ENCODE results near the gene RASL12.
"Not testable (repeated sequence)": the region's sequence is repeated elsewhere in the genome, so short reads cannot be mapped to it uniquely, and the experiment has no call there.

RASL12 gene, protein sequence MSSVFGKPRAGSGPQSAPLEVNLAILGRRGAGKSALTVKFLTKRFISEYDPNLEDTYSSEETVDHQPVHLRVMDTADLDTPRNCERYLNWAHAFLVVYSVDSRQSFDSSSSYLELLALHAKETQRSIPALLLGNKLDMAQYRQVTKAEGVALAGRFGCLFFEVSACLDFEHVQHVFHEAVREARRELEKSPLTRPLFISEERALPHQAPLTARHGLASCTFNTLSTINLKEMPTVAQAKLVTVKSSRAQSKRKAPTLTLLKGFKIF

DNA sequence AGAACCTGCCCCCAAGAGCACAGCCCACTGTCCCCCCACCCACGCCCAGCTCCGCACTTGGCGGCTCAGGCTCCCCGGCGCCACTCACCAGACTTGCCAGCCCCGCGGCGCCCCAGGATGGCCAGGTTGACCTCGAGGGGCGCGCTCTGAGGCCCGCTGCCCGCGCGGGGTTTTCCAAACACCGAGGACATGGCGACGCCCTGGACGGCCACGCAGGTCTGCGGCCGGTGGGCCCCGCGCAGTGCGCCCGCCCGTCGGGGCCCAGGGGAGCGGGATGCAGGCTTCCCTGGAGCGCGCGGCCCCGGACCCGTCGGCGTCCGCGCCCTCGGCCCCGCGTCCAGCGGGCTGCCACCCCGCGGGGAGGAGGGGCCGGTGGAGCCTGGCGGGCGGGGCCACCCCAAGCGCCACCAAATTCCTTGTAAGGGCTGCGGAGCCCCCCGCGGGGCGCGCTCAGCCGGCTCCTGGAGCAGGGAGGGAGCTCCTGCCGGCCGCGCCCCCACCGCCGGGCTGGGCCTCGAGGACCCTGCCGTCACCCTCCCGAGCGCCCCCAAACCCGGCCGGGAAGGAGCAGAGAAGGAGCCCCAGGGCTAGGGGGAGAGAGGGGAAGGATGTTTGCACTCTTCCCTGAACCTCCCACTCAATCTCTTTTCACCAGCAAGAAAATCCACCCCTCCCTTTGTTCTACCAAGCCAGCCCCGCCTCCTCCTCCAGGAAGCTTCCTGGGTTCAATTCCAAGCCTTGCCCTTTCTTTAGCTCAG lies at the start of gene RASL12:
RASL12 (minus strand) TSS at position 347 of the 758 bp plus-strand sequence; CDS start at position 191, 156 bp downstream.
- no peak for DNase-seq (ENCODE audit: low spot score)

DNA sequence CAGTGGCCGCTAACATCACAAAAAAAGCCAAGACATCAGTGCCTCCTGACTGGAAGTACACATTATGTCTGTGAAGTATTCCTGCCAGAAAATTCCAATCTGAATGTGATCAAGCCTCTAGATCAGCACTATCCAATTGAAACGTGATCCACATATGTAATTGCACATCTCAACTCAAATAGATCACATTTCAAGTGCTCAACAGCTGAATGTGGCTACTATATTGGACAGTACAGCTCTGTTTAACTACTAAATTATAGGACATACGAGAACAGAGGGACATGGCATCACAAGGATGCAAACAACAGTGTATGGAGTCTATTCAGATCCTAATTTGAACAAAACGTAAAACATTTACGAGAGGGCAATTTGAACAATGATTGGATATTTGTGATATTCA lies 47.8 kb upstream of the RASL12 start:
- no peak for DNase-seq (ENCODE audit: low spot score)

DNA sequence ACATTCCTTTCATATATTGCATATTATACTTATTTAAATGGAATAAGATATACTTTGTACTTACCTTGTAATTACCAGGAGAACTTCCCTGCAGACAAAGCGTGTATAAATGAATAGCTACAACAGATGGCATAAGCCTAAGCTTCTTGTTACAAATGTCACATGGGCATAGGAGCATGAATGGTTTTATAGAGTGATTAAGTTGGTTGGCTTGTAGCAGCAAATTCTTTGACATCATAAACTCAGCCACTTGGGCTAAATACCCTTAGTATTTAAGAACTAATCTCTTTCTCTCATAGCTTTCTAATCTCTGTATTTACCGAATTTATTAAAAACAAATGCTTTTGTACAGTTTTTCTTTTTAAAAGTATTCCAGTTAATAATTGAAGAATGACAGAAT lies 47.3 kb upstream of the RASL12 start, which contains the start of gene UBAP1L:
UBAP1L (minus strand) TSS at position 115 of the 400 bp plus-strand sequence. CDS start 8,985 bp downstream, outside the sequence.
- no peak for DNase-seq (ENCODE audit: low spot score)

DNA sequence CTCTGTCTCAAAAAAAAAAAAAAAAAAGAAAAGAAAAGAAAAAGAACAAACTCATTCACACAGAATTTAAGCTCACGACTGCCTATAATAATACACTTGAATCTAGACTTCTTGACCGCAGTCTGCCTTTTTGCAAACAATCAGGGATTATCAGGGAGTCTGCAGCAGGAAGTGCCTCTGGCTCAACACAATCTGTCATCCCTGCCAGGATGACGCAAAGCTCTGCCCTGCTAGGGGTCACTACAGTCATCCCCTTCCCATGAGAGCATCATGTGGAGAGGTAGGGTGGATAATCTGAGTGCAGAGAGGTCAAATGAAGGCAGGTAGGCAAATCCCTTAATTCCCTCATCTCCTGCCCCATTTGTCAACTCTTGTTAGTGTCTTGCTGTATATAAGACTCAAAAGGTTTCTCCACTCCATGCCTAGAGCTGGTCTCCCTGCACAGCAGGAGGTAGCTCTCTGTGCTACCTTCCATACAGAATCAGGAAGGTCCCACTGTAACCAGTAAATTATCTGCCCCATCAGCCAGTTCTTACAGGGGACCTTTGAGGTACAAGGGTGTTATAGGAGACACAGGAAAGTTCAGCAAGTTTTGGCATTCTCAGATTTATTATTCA lies 43.0 kb upstream of the RASL12 start:
- no peak for DNase-seq (ENCODE audit: low spot score)

DNA sequence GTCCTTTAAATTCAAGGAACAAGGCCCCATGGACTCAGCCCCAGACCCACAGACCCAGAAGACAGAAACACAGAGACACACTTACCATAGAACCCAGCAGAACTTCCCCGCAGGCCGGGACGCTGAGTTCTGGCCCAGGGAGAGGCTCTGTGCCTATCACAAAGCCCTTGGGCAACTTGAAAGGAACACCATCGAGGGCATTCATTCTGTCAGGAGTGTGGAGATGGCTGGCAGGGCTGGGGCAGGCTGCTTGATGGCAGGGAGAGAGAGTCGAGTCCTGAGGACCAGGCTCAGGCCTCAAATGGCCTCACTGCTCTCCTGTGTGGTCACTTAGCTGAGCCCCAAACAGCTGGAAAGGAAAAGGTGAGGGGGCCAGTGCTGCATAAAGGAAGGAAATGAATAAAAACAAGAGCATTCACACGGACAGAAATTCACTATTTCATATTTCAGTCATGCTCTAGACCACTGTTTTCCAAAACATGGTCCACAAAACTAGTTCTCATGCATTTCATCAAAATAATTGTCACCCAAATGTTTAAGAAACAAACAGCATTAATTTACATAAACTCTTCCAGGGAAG lies 38.3 kb upstream of the RASL12 start:
- no peak for DNase-seq (ENCODE audit: low spot score)

DNA sequence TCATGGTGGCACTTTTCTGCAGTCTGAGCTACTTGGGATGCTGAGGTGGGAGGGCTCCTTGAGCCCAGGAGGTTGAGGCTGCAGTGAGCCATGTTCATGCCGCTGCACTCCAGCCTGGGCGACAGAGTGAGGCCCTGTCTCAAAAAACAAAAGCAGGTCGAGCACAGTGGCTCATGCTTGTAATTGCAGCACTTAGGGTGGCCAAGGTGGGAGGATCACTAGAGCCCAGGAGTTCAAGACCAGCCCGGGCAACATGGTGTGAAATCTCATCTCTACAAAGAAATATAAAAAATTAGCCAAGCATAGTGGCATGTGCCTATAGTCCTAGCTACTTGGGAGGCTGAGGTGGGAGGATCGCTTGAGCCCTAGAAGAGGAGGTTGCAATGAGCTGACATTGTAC lies 37.2 kb upstream of the RASL12 start:
- DNase-seq (ENCODE audit: low spot score) = no peak

DNA sequence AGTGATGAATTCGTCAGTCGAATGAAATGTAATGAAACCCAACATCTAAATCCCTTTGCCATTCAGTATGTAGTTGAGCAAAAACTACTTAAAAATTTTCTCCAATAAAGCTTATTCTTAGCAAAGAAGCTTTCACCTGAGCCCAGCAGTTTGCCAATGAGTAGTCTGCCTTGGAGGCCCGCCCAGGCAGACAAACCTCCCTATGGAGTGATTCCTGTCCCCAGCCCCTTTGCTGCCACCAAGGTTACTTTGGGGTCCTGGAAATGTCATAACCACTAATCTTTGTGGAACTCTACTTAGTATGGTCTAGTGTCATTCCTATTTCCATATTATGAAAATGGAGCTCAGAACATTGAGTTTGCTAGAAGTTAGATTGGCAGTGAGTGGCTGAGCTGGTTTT lies 35.1 kb upstream of the RASL12 start:
- DNase-seq (ENCODE audit: low spot score) = no peak

DNA sequence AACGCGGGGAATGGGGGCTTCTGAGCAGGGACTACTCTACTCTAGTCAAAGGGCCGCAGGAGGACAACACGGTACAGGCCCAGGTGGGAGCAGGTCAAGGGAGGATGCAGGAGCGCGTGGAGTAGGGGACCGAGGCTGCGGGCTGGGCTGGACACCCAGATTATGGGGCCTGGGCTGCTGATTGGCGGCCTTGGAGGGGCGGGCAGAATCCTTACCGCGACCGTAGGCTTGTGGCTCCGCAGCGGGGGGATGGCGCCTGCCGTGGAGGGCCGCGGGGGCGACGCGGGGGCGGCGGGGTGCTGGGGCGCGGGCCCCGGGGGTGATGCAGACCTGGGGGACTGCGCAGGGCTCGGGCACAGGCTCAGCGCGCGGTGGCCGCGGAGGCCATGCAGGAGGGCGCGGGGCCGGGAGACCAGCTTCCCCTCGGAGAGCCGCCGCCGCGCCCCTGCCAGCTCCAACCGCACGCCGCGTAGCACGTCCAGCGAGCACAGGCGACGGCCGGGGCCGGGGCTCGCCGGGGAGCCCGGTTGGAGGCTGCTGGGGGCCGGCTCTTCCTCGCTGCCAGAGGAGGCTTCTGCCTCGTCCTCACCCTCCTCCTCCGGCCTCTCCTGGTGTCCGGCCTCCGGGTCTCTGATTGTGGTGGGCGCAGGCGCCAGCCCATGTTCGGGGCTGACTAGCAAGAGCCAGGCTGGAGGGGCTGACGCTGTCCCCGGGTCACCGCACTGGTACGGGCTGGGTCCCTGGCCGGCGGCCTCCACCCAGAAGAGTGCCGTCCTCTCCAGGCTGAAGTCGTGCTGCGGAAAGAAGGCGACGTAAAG lies 34.3 kb upstream of the RASL12 start:
- no peak for DNase-seq (ENCODE audit: low spot score)

DNA sequence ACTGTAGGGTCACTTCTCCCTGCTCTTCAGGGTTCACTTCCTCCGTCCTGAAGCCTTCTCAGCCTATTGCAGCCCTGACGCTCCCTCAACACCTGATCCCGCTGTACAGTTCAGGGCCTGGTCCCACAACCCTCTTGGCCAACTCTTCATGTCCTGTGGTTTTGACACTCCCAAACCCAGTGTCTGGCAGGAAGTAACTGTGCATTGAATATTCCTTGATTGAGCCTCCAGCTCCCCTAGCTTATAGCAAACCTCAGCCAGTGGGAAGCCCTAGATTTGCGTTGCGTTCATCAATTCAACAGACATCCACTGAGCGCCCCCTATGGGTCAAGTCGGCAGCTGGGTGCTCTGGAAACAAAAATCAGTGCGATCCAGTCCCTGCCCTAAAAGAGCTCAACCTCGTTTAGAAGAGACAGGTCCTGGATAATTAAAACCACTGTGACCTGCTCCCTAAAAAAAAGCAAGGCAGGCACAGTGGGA lies 33.7 kb upstream of the RASL12 start:
- DNase-seq (ENCODE audit: low spot score) = no peak

DNA sequence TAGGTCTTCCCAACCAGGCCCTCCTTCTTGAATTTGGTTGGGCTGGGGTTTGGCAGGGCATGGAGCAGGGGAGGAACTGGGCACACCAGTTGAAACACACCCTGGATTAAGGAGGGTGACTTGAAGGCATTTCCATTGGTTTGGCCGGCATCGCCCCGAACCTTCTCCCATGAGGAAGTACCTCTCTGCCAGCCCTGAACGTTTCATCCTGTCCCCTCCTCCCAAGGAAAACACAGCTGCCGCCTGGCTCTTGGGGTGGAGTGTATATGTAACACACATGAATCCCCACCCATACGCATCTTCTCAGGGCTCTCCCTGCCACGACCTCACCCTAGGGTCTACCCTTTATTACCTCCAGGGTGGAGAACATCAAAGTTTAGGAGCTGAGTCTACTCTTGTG lies 32.7 kb upstream of the RASL12 start:
- DNase-seq (ENCODE audit: low spot score) = no peak

DNA sequence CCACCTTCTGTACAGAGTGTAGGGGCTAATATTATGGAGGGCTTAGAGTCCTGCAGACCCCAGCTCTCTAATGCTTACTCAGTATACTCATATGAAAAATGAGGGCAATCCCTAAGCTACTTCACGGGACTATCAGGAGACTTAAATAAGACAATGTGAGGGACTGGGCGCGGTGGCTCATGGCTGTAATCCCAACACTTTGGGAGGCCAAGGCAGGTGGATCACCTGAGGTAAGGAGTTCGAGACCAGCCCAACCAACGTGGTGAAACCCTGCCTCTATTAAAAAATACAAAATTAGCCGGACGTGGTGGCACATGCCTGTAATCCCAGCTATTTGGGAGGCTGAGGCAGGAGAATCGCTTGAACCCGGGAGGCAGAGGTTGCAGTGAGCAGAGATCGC lies 32.0 kb upstream of the RASL12 start:
- DNase-seq (ENCODE audit: low spot score) = not testable (repeated sequence)

DNA sequence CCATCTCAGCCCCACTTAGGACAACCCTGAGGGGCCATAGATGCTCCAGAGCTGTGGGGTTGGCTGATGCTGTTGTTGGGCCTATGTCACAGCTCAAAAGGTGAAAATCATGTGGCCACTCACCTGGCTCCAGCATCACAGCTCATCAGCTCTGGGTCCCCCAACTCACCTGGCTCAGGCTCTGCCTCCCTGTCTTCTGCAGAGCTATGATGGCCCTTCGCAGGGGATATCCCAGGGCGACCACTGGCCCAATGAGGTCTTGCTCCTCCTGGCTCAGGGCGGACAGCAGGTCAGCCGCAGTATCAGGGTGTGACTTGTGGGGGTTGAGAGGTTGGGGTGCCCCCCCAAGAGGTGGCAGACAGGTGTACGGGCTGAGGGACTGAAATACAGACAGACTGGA lies 31.5 kb upstream of the RASL12 start:
- DNase-seq (ENCODE audit: low spot score) = no peak

DNA sequence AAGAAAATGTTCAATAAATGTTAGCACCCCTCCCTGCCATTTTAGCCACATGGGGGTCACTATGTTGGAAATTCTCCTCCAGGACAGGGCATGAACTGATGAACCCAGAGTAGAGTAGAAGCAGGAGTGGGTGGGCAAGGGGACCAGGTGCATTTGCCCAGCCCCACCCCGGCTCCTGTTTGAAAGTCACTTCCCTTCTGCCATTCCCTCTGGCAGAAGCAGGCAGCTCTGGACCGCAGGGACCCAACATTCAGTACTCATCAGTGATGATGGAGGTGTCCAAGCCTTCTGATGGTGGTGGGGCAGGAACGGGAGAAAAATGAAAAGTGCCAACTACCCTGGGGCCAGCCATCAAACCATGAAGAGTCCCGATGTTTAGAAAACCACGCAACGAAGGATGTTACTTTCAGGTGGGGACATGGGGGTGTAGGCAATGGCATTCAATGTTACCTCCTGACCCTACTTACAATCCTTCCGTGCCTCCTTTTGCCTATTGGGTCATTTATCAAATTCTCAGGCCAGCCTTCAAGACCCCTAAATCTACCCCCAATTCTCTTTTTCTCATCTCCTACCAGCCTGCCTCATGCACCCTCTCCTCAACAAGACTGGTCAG lies 30.0 kb upstream of the RASL12 start:
- no peak for DNase-seq (ENCODE audit: low spot score)

DNA sequence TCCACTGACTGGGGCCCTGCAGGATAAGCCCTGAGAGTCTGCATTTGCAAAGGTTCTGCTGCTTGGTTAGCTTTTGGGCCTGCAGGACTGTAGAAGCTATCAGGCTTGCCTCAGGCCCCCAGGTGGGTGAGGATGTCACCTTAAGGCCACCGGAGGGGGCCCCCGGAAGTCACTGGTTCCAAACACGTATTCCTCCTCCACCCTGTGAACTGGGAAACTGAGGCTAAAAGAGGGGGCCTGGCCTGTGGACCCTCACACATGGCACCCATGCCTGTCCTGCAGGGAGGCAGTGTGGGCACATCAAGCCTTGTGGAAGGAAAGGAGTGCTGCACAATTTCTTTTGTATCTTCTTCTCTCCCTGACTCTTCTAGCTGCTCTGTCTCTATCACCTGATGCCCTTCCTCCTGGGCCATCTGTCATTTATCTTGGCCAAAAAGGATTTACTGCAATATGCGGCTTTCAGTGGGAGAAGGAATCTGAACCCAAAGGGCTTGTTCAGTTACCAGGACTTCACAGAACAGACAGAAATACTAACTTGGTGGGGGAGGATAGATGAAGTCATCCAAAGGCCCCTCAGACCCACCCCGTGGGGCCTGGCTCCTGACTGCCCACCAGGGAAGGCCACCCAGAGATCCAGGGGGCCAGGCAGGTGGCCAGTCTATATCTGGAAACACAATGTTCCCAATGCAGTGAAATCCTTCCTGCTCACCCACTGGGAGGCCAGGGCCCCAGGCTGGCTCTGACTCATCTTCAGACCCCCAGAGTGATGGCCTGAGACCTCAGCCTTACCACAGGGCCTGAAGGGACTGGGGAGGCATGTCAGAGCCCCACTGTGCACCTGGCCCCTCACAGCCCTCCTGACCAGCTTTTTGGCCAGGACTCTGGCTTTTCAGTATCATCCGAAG lies 28.9 kb upstream of the RASL12 start:
- DNase-seq (ENCODE audit: low spot score) = no peak

DNA sequence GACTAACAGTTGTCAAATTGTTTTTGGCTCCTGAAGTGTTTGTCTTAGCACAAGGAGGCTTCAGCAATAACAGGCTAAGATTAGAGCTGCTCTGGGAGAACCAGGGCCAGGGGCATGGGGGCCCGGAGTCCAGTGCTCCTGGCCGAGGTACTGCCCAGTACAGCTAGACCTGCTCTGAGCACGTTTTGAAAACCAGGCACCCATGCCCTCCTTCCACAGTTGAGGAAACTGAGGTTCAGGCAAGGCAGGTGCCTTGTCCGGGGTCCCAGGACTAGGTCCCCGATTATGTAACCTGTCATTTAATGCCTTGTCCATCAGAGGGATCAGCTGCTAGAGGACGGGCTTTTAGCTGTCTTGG lies 27.9 kb upstream of the RASL12 start:
- no peak for DNase-seq (ENCODE audit: low spot score)

DNA sequence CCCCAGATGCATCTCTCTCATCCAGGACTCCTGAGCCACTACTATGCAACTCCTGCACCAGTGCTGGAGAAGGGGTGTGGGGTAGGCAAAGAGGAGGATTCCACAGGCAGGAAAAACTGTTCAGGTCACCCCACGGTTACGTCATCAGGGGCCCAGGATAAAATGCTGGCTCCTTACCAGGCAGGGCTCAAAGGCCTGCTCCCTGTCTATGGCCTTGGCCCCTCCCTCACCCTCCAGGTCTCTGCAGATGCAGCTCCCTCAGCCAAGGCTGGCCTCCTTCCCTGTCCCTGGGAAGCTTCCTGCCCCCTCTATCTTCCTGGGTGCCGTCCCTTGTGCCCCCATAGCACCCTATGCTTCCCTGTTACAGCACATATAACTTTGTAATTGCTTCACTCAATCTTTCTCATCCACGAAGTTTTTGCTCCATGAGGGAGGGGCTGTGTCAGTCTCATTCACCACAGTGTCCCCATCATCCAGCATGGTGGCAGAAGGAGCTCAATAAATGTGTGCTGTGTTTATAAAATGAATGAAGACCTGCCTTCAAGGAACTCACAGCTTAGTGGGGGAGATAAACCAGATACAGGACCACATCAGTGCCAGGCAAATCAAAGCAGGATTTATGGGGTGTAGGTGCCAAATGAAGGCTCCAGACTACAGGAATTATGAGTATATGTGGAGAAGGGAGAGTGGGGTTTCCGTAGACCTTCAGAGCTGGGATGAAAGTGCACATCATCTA lies 27.4 kb upstream of the RASL12 start:
- DNase-seq (ENCODE audit: low spot score) = no peak

DNA sequence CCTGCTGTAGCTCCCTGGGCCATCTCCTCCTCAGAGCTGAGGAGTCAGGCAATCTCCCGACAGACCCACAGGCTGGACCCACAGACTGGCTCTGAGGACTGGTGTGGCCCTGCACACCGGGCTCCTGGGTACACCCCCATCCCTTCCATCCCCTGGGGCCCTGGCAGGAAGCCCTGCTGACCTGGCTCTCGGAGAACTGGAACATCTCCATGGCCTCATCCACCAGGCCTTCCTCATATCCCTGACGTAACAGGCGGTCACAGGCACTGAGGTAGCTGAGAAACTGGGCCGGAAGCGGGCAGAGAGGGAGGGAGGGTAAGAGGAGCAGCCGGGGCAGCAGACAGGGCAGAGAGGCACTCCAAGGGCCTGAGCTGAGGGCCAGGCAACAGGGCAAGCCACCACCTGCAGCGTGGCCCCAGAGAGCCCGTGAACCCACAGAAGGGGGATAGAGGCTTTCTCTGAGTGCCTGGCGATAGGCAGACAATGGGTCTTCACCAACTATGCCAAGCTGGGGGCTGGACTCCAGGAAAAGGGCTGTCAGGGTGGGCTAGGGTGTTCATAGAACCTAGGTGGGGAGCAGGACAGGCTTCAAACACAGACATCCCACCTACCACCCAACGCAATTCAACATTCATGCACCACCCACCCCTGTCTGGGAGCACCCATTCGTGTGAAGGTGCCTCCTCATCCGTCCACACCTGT lies 26.7 kb upstream of the RASL12 start:
- DNase-seq (ENCODE audit: low spot score) = no peak

DNA sequence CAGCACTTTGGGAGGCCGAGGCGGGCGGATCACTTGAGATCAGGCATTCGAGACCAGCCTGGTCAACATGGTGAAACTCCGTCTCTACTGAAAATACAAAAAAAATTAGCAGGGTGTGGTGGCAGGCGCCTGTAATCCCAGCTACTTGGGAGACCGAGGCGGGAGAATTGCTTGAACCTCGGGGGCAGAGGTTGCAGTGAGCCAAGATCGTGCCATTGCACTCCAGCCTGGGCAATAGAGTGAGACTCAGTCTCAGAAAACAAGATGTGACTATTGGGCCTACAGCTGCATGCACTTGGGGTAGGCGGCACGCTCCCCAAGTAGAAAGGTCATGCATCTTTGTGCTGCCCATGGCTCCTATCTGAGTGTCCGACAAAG lies 26.0 kb upstream of the RASL12 start:
- not testable (repeated sequence) for DNase-seq (ENCODE audit: low spot score)

All from CD4-positive, alpha-beta T cell treated with Interleukin-6 at 100 ng/mL for 8 hours (primary cell).